GM23248 (cell line): ENCODE measurements around the gene SDK2. TPM values are rescaled to one million over a fixed set of nuclear protein-coding genes. Genes with fewer than 3 reads are reported as not detected.

ENCODE experiments used
- DNase-seq: peaks from one replicate; pipeline ENCODE4 v3.0.0-alpha.2; 2015
- H2AFZ ChIP-seq: fragments of 200-600 bp; sonication (generic); 2 replicates; pipeline ENCODE4 v1.6.1; 2016; ENCODE audit warnings: antibody characterized with exemption
- H3F3A ChIP-seq: fragments of 200-600 bp; sonication (generic); 2 replicates; pipeline ENCODE4 v1.6.1; 2016; ENCODE audit warnings: mild to moderate bottlenecking, antibody characterized with exemption, mixed run types; ENCODE audit not compliant: insufficient read depth
- H3K27ac ChIP-seq: fragments of 200-600 bp; sonication (generic); 2 replicates; pipeline ENCODE4 v1.5.1; 2016; ENCODE audit warnings: mild to moderate bottlenecking
- H3K27me3 ChIP-seq: fragments of 200-600 bp; sonication (generic); replicated peaks from 2 replicates; pipeline ENCODE4 v1.6.1; 2016; ENCODE audit warnings: mild to moderate bottlenecking; ENCODE audit not compliant: insufficient read depth
- H3K36me3 ChIP-seq: fragments of 200-600 bp; sonication (generic); 2 replicates; pipeline ENCODE4 v1.6.1; 2016; ENCODE audit warnings: low read depth, mild to moderate bottlenecking
- H3K4me1 ChIP-seq: fragments of 200-600 bp; sonication (generic); 2 replicates; pipeline ENCODE4 v1.6.1; 2016; ENCODE audit warnings: mild to moderate bottlenecking; ENCODE audit not compliant: insufficient read depth
- H3K4me2 ChIP-seq: fragments of 200-600 bp; sonication (generic); one replicate; pipeline ENCODE4 v1.6.1; 2016; ENCODE audit warnings: mild to moderate bottlenecking; ENCODE audit not compliant: unreplicated experiment
- H3K4me3 ChIP-seq: fragments of 200-600 bp; sonication (generic); 2 replicates; pipeline ENCODE4 v1.5.1; 2016; ENCODE audit warnings: mild to moderate bottlenecking
- H3K79me2 ChIP-seq: fragments of 200-600 bp; sonication (generic); 2 replicates; pipeline ENCODE4 v1.6.1; 2016; ENCODE audit warnings: mild to moderate bottlenecking; ENCODE audit not compliant: insufficient read depth
- H3K9ac ChIP-seq: fragments of 200-600 bp; sonication (generic); 2 replicates; pipeline ENCODE4 v1.6.1; 2016; ENCODE audit warnings: mild to moderate bottlenecking
- H3K9me2 ChIP-seq: fragments of 200-600 bp; sonication (generic); 2 replicates; pipeline ENCODE4 v1.6.1; 2016; ENCODE audit warnings: mixed run types, mild to moderate bottlenecking, moderate library complexity; ENCODE audit not compliant: insufficient read depth
- H3K9me3 ChIP-seq: fragments of 200-600 bp; sonication (generic); one replicate; pipeline ENCODE4 v1.6.1; 2017; ENCODE audit warnings: low read depth
- H4K20me1 ChIP-seq: fragments of 200-600 bp; sonication (generic); 2 replicates; pipeline ENCODE4 v1.6.0; 2016; ENCODE audit not compliant: insufficient read depth
- EZH2 ChIP-seq: fragments of 200-600 bp; sonication (generic); IDR thresholded peaks from 2 replicates; pipeline ENCODE4 v1.6.1; 2018; ENCODE audit warnings: antibody characterized with exemption, mild to moderate bottlenecking; ENCODE audit not compliant: insufficient read depth, poor library complexity, severe bottlenecking
- EZH2phosphoT487 ChIP-seq: fragments of 200-600 bp; sonication (generic); IDR thresholded peaks from 2 replicates; pipeline ENCODE4 v1.6.1; 2018; ENCODE audit warnings: antibody characterized with exemption, moderate library complexity, mild to moderate bottlenecking, low read depth; ENCODE audit not compliant: insufficient read depth
- WGBS, 2 experiments: methylation state at CpG; one replicate each; pipeline ENCODE4 v1.1.6; 2015 to 2017; ENCODE audit warnings: low lambda C conversion rate in 2 of 2, low coverage in 1 of 2; ENCODE audit errors: missing lambda C conversion rate in 2 of 2; 5-methylcytosine and 5-hydroxymethylcytosine counted together
- in situ Hi-C: fragments of 300-500 bp; cut with MboI; formaldehyde crosslinking; loops from 2 replicates; pipeline ENCODE4 v1.15.0; 2020
- polyA plus RNA-seq: library from polyadenylated mRNA; unstranded; fragments of >200 nt; fragmentation: Nextera tagmentation; extraction: Ambion mirVana; gene quantifications from 2 replicates; pipeline ENCODE4 v1.2.1, GENCODE V29; 2016
- total RNA-seq: library from RNA; depleted of rRNA; stranded (reverse); fragments of >200 nt; shearing (Covaris generic); gene quantifications from 2 replicates; pipeline ENCODE4 v1.2.3, GENCODE V29; 2014

SDK2 gene
- total and polyA plus RNA-seq, 2 experiments from 2014 or later, result under 0.01 to 0.03 TPM

DNA sequence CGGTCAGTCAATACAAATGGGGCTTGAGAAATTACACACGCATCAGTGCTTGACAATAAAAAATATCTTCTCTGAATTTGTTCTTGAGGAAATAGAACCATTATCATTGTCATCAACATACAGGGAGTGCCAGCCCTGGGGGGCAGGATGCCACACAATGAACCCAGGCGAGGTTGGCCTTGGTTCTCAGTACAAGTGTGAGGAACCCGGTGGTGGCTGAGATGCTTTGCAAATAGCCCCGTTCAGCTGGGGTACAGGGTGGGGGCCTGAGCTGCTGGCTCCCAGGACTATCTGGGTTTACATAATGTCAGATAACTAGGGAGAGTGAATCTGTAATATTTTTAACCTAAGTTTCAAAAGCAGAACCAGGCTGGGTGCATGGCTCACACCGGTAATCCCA lies 219.7 kb downstream of the SDK2 start:
- Histone ChIP-seq H3F3A (no peaks in the 10 kb centered on the region), H3K9me3 (no peaks in the 10 kb centered on the region), H3K4me2 (no peak overlapping the region), H3K4me1 (no peaks in the 10 kb centered on the region), H3K36me3 (no peaks in the 10 kb centered on the region), H3K4me3 (no peak overlapping the region), H4K20me1 (no peaks in the 10 kb centered on the region), H3K27me3 (0 out of 2 replicates have a peak, but pooled peaks cover 9% of the 10 kb centered on the region), H3K27ac (no peak overlapping the region), H3K79me2 (no peaks in the 10 kb centered on the region), H3K9ac (no peak overlapping the region), H3K9me2 (no peaks in the 10 kb centered on the region), H2AFZ (no peak overlapping the region)
- TF ChIP-seq EZH2 (no peak), EZH2phosphoT487 (no peak)
- in situ Hi-C loops, result no loop called here
- DNase-seq, result no peak
- WGBS, 2 experiments, result 63 to 73% methylated on average over 6 of the region's 6 CpGs

DNA sequence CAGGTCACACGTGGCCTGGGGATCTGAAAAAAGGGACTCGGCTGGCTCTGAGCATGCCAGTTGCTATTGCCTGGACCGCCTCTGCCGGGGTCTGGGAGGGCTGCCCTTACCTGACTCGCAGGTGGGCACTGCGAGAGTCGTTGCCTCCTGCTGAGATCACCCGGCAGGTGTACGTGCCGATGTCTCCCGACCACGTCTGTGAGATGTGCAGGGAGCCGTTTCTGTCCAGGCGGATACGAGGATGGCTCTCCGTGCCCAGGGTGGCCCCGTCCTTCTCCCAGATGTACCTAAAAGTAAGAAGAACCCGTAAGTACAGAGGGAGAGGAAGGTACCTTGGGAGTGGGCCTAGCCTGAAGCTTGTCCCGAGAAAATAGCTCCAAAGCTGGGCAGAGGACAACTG lies 220.4 kb downstream of the SDK2 start:
- H3K4me2 ChIP-seq, result no peak overlapping the region
- no peaks in the 10 kb centered on the region for H4K20me1 ChIP-seq
- H3K9me2 ChIP-seq, result no peaks in the 10 kb centered on the region
- H3K9ac ChIP-seq, result no peak overlapping the region
- no peaks in the 10 kb centered on the region for H3K9me3 ChIP-seq
- no peaks in the 10 kb centered on the region for H3K4me1 ChIP-seq
- no peak for DNase-seq
- H3F3A ChIP-seq, result no peaks in the 10 kb centered on the region
- no peak overlapping the region for H2AFZ ChIP-seq
- TF ChIP-seq EZH2phosphoT487, result no peak
- H3K36me3 ChIP-seq, result no peaks in the 10 kb centered on the region
- H3K27me3 ChIP-seq, result 0 out of 2 replicates have a peak, but pooled peaks cover 7% of the 10 kb centered on the region
- in situ Hi-C loops, result no loop called here
- H3K79me2 ChIP-seq, result no peaks in the 10 kb centered on the region
- H3K27ac ChIP-seq, result no peak overlapping the region
- no peak overlapping the region for H3K4me3 ChIP-seq
- 75 to 79% methylated on average over 19 of the region's 19 CpGs for WGBS, 2 experiments

DNA sequence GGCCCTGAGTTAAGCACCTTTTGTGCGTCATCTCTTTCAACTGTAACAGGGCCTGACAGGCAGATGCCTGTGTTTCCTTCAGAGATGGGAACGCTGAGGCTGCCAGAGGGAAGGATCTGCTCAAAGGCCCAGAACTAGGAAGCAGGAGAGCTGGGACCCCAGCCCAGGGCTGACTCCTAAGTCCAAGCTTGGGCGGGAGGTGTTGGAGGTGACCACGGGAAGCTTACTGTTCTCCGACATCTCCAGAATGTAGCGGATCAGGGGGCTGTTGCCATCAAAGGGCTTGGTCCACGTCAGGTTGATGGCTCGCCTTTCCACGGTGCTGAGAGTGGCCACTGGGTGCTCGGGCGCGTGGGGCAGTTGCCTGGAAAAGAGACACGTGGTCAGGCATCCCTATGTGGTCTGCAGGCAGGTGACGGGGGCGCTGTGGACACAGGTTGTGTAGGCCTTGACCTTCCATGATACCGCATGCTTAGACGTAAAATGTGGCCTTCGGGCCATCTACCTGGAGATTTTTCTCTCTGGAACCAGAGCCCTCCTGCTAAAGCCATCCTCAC lies 221.0 kb downstream of the SDK2 start:
- no peaks in the 10 kb centered on the region for H3K9me2 ChIP-seq
- no peaks in the 10 kb centered on the region for H3K36me3 ChIP-seq
- H3K4me3 ChIP-seq, result no peak overlapping the region
- WGBS, 2 experiments, result 74 to 81% methylated on average over 18 of the region's 18 CpGs
- no peaks in the 10 kb centered on the region for H3F3A ChIP-seq
- no peaks in the 10 kb centered on the region for H4K20me1 ChIP-seq
- H3K4me2 ChIP-seq, result no peak overlapping the region
- H3K4me1 ChIP-seq, result no peaks in the 10 kb centered on the region
- DNase-seq, result no peak
- no peak overlapping the region for H3K9ac ChIP-seq
- no peak overlapping the region for H2AFZ ChIP-seq
- in situ Hi-C loops, result no loop called here
- TF ChIP-seq EZH2 (no peak), EZH2phosphoT487 (no peak)
- H3K27ac ChIP-seq, result no peak overlapping the region
- H3K79me2 ChIP-seq, result no peaks in the 10 kb centered on the region
- H3K27me3 ChIP-seq, result 0 out of 2 replicates have a peak, but pooled peaks cover 5% of the 10 kb centered on the region
- no peaks in the 10 kb centered on the region for H3K9me3 ChIP-seq

DNA sequence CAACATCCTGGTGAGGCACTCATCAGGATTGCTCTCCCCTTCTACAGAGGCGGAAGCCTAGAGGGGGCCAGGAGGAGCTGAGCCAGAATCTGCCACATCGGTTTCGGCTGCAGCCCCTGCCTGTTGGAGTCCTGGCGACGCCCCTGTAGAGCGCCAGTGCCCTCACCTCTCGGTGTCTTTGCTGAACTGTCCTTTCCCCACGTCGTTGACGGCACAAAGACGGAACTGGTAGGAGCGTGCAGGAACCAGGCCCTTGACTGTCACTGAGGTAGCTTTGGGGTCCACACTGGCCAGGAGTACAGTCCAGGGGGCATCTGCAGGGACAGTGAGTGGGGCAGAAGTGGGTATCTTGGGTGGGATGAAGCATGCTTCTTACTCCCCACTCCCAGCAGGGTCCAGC lies 222.1 kb downstream of the SDK2 start:
- 82 to 86% methylated on average over 12 of the region's 12 CpGs for WGBS, 2 experiments
- H3K9me2 ChIP-seq, result no peaks in the 10 kb centered on the region
- no peaks in the 10 kb centered on the region for H3K79me2 ChIP-seq
- no peak overlapping the region for H3K4me3 ChIP-seq
- H3K4me2 ChIP-seq, result no peak overlapping the region
- no peaks in the 10 kb centered on the region for H3K36me3 ChIP-seq
- no peak overlapping the region for H2AFZ ChIP-seq
- DNase-seq, result no peak
- no peaks in the 10 kb centered on the region for H3K9me3 ChIP-seq
- TF ChIP-seq EZH2 (no peak), EZH2phosphoT487 (no peak)
- H3F3A ChIP-seq, result no peaks in the 10 kb centered on the region
- no peaks in the 10 kb centered on the region for H4K20me1 ChIP-seq
- no peaks in the 10 kb centered on the region for H3K27me3 ChIP-seq
- no peak overlapping the region for H3K27ac ChIP-seq
- H3K9ac ChIP-seq, result no peak overlapping the region
- in situ Hi-C loops, result no loop called here
- H3K4me1 ChIP-seq, result no peaks in the 10 kb centered on the region

DNA sequence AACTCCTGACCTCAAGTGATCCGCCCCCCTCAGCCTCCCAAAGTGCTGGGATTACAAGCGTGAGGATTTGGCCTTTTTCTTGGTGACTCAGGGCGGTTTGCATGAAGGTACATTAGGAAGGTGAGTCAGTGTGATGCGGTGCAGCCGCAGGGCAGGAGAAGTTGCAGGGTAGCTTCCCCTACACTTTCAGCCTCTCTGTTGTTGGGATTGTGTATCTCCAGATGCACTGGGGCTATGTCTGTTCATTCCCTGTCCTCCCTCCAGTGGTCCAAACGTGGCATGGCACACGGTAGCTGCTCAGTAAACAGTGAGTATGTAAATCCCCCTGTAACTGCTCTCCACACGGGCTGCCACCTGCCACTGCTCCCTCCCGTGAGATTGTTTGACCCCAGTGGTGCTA lies 223.3 kb downstream of the SDK2 start:
- in situ Hi-C loops, result no loop called here

More for the DNA sequence above, 223.3 kb downstream of the SDK2 start:
- H3K36me3 ChIP-seq, result no peaks in the 10 kb centered on the region
- no peaks in the 10 kb centered on the region for H3K9me3 ChIP-seq
- 64 to 68% methylated on average over 9 of the region's 9 CpGs for WGBS, 2 experiments
- H4K20me1 ChIP-seq, result no peaks in the 10 kb centered on the region
- no peaks in the 10 kb centered on the region for H3K27me3 ChIP-seq
- TF ChIP-seq EZH2phosphoT487 (no peak), EZH2 (no peak)
- H3K4me1 ChIP-seq, result no peaks in the 10 kb centered on the region
- H2AFZ ChIP-seq, result no peak overlapping the region
- H3K27ac ChIP-seq, result no peak overlapping the region
- H3K4me3 ChIP-seq, result no peak overlapping the region
- H3K9ac ChIP-seq, result no peak overlapping the region
- peak; percentile 32 for DNase-seq
- no peaks in the 10 kb centered on the region for H3K9me2 ChIP-seq
- H3F3A ChIP-seq, result no peaks in the 10 kb centered on the region
- H3K4me2 ChIP-seq, result no peak overlapping the region
- H3K79me2 ChIP-seq, result no peaks in the 10 kb centered on the region
